GM10266 (cell line): Measurements from ENCODE around the gene GRIK4.

Experiments
- DNase-seq: peaks from one replicate; pipeline ENCODE4 v3.0.0; 2012; ENCODE audit errors: extremely low spot score
- CTCF ChIP-seq: IDR thresholded peaks from 2 replicates; pipeline ENCODE4 v1.5.1; 2012; ENCODE audit warnings: mild to moderate bottlenecking, low read depth; ENCODE audit not compliant: control insufficient read depth, insufficient read depth; ENCODE audit errors: missing control alignments

GRIK4 gene

GRCh38 chr11:120590472-120590871 is 78.9 kb downstream of the GRIK4 start:
- no peak for TF ChIP-seq CTCF
- no peak for DNase-seq

DNA sequence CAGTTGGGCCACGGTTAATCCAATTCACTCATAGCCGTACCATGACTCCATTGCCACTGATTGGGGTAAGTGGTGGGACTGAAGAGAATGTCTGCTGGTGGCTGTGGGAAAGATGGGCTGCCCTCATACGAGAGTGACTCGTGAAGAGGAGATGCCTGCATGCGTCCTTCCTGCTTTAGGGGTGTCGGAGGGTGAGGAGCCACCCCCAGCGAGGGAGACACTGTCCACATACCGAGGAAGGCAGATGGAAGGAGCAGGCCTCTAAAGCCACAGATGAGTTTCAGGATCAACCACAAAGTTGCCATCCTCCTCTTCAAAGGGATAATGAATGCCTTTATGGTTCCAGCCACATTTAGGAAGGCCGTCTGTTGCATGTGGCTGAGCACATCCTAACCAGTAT is 83.2 kb downstream of the GRIK4 start:
- no peak for DNase-seq
- no peak for TF ChIP-seq CTCF

GRCh38 chr11:120595557-120595956 is 84.0 kb downstream of the GRIK4 start:
- TF ChIP-seq CTCF: no peak
- DNase-seq: no peak

DNA sequence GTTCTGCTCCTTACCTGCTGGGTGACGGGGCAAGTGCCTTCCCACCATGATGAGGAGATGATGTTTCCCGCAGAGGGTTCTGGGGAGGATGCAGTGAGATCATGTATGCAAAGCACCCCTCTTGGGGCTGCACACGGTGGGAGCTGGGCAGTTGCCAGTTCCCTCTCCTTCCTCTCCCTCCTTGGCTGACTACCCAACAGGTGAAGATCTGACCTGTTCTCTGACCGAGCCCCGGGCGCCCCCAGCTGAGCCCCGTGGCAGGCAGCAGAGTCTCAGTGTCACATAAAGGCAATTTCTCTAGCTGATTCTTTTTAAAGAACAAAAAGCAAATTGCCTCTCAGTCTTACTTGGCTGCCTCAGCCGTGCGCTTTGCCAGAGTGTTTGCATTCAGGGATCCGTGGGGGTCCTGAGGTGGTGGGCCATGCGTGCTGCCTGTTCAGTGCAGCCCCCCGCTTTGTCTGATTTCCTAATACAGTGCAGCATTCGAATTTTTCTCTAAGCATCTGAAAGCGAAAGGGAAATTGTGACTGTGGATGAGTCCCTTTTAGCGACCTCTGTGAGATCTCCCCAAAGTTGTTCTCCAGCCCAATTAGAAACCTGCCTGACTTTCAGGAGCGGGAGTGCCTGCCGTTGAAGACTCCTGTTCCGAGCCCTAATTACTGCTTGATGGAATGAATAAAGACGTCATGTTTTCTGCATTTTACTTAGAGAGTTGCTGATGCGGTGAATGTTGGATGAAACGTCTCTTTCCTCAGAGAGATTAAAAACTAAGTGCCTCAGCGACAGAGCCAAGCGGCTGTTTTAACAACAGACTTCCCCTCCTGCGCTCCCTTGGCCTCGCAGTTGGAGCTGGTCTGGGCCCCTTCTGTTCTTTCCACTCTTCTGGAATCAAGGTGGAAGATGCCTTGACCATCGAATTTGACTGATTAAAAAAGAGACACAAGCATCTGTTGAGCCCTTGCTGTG is 86.0 kb downstream of the GRIK4 start:
- DNase-seq: no peak
- no peak for TF ChIP-seq CTCF

DNA sequence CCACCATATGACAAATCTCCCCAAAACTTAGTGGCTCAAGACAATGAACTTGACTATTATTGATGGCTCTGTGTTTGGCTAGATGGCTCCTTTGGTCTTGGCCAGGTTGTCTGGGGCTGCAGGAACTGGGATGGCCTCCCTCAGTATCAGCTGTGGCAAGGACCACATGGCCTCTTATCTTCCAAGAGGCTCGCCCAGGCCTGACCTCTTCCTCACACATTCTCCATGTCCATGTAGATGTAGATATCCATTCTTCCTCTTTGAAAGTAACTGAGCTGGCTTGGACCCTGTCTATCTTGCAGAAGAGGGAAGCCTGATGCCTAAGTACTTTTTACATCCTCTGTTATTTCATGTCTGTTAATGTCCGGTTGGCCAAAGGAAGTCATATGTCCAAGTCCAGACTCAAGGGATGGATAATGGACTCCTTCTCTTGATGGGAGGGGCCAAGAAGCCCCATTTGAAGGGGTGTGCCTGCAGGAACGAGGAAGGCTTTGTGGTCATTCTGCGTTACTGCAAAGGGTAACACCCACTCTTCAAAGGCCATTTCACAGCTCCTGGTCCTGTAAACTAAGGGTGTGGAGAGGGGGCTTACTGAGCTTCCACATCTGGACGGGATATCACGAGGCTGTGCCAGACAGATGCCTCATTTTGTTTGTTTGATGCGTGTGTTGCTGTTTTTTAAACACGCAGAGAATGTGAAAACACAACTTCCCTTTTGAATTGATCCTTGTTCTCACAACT is 87.1 kb downstream of the GRIK4 start:
- no peak for TF ChIP-seq CTCF
- no peak for DNase-seq

DNA sequence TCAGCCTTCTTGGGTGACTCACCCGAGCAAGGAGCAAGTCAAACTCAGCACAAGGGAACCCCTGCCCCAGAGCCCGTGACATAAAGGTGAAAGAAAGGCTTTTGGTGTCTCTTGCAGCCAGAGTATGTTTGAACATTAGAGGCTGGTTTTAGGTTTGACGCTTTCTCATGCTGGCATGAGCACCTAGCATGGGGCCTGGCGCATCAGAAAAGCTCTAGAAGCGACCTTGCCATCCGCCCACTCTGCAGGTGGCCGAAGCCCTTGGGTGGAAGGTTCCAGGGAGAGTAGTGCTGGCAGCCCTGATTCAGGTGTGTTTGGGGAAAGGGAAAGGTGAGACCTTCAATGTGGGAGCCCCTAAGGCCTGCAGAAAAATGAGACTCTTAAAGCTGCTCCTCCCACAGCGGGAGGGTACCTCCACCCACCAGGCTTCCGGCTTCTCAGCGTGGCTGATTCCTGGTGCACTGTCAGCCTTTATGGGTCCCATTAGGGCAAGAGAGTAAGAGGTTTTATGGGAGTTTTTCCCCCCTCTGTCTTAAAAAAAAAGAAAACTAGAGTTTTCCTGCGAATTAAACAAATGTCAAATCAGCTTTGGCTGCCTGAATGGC is 88.4 kb downstream of the GRIK4 start:
- no peak for TF ChIP-seq CTCF
- DNase-seq: no peak
